Medulla oblongata (tissue), 1 donor: ENCODE results near the gene THSD4.
"Not testable (repeated sequence)": the region's sequence is repeated elsewhere in the genome, so short reads cannot be mapped to it uniquely, and the experiment has no call there.

Experiments used
- DNase-seq: peaks from one replicate; pipeline ENCODE4 v3.0.0-alpha.2; 2015; ENCODE audit errors: extremely low spot score

Gene THSD4

DNA sequence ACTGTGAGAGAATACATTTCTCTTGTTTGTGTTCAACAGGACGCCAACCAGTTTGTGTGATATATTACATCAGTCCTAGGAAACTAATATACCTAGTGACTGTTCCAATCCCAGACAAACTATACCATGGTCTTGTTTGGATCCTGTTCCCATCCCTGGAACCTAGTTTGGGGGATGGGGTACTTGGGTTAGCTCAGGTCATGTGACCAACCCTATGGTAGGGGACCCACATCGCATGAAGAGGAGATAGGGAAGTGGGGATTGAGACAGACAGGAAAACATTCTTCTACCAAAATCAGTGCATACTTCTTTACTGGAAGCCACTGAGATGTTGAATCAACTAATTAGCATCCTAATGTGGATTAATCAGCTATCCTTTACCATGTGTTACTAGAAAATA, 146.1 kb downstream of the THSD4 start:
- no peak for DNase-seq

DNA sequence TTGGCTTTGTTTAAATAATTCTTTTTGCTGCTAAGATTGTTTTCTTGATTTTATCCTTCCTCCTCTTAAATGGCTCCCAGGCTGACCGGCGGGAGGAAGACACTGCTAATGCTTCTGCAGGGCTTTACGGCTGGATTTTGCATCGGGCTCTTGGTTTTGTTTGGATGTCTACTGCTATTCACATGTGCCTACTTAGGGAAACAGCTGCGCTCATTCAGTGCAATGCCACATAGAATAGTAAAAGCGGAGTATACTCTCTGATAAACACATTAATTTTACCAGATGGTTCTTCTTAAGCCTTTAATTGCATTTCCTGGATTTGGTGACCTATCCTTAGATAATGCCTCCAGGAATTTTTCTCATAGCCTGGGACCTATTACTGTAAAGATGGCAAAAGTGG, 146.6 kb downstream of the THSD4 start:
- no peak for DNase-seq

DNA sequence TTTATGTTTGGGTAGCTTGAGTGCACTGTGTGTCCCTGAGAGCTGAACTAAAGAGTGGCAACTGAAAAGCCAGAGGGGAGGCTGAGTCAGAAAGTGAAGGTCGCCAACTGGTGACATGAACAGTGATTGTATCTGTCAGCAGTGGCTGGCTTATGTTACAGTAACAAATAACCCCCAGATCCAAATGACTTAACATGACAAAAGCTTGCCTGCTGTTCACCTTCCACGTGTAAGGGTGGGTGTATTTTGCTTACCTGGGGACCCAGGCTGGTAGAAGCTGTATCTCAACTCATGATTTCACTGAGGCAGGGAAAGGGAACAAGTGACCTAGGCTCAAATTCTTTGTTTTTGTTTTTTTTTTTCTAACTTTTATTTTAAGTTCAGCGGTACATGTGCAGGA, 147.3 kb downstream of the THSD4 start:
- DNase-seq = no peak

- DNase-seq = not testable (repeated sequence)
Measured at GRCh38 chr15:71265606-71266005, 150.3 kb downstream of the THSD4 start.

- no peak for DNase-seq
Measured at GRCh38 chr15:71271327-71271726, 156.1 kb downstream of the THSD4 start.

GRCh38 chr15:71272932-71273331, 157.7 kb downstream of the THSD4 start:
- no peak for DNase-seq

GRCh38 chr15:71273731-71274447, 158.6 kb downstream of the THSD4 start:
- no peak for DNase-seq

GRCh38 chr15:71274448-71274798, 159.2 kb downstream of the THSD4 start:
- DNase-seq = no peak

- DNase-seq = no peak
Measured at GRCh38 chr15:71275098-71275497, 159.8 kb downstream of the THSD4 start.

DNA sequence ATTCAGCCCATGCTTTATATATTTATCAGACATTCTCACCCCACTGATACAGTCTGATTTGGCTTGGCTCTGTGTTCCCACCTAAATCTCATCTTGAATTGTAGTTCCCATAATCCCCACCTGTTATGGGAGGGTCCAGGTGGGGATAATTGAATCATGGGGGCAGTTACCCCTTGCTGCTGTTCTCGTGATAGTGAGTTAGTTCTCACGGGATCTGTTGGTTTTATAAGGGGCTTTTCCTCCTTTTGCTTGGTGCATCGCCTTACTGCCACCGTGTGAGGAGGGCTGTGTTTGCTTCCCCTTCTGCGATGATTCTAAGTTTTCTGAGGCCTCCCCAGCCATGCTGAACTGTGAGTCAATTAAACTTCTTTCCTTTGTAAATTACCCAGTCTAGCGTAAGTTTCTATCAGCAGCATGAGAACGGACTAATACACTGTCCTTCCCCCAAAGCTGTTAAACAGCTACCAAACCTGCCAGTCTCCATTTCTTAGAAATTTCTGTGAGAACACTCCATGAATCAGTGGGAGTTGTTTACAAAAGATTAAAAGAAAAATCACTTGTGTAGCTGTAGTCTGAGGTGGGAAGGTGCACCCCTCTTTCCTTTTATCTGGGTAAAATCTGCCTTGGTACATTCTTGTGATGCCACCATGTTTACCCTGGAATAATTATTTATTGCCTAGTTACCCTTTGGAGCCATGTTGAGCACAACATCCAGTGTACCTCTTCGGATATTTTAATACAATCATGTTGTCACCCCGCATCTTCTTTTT, 160.5 kb downstream of the THSD4 start:
- no peak for DNase-seq

GRCh38 chr15:71276336-71276665, 161.0 kb downstream of the THSD4 start:
- no peak for DNase-seq

- DNase-seq = no peak
Measured at GRCh38 chr15:71278989-71279756, 163.9 kb downstream of the THSD4 start.

DNA sequence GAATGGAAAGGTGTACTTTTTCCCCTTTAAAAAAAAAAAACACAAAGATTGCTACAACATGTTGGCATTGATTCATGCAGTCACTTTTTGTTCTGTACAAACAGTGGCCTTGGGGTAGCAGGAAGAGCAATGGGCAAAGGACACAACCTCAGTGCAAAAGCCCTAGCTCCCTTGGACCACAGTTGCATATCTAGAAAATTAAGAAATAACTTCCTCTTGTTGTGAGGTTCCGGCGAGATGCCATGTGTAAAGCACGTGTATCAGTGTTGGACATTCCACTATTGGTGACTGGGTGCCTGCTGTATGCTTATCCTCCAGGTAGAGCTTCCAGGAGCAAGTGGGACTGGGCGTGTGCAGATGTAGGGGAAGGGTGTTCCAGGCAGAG, 164.5 kb downstream of the THSD4 start:
- no peak for DNase-seq

- no peak for DNase-seq
Measured at GRCh38 chr15:71280206-71280605, 164.9 kb downstream of the THSD4 start.

DNA sequence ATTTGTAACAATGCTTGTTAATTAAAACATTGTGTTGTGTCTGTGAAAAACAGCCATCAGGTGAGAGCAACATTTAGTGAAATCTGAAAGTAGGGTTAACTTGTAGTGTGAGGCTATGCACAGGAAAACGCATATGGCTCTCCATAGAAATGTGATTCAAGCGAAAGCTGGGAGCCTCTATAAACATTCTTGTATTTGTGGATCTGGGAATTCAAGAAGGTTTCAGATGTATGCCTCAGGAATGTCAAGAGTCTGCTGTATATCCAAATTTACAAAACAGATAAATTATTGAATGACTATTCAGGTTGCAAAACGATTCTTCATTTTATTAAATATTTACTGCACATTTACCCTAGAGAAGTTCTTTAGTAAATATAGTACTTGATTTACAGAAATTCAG, 166.0 kb downstream of the THSD4 start:
- no peak for DNase-seq

GRCh38 chr15:71282076-71282475, 166.8 kb downstream of the THSD4 start:
- DNase-seq = no peak

GRCh38 chr15:71288348-71288955, 173.2 kb downstream of the THSD4 start:
- DNase-seq = no peak

- no peak for DNase-seq
Measured at GRCh38 chr15:71290002-71290401, 174.7 kb downstream of the THSD4 start.

DNA sequence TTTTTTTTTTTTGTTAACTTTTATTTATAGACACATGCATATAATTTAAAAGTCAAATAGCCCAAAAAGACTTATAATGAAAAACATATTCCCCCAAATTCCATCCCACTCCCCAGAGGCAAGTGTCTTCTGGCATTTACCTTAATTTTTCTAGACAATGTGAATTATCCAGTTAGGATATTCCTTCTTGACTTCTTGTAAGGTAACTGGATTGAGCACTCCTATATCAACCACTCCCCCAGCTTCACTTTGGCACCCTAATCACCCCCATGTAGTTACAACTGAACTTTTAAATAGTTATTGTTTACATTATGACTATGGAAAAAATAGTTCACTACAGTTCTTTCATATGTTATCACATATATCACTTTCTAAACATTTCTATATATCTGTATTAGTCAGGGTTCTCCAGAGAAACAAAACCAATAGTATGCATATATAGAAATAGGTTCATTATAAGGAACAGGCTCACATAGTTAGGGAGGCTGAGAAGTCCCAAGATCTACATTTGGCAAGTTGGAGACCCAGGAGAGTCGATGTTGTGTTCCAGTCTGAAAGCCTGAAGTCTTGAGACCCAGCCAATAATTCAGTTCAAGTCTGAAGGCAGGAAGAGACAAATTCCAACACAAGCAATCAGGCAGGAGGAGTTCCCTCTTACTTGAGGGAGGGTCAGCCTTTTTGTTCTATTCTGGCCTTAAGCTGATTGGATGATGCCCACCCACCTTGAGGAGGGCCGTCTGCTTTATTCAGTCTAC, 175.8 kb downstream of the THSD4 start:
- DNase-seq = no peak

- DNase-seq = no peak
Measured at GRCh38 chr15:71291723-71292122, 176.5 kb downstream of the THSD4 start.

DNA sequence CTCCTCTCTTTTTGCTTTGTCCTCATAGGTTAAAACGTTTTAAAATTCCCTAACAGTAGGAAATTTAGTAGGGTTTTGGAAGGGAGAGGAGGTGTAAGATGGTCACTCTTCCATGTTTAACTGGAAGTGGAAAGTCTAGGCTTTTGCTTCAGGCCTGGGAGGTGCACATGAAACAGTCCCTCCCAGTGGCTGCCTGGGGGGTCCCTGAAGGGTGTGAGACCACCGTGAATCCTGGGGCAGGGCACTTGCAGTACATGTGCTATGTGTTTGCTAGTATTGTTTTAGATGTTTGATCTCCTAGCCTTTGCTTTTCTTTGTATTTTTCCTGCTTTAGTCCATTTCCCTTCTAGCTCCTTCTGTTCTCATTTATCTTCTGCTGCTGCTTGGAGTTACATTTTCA, 178.5 kb downstream of the THSD4 start:
- DNase-seq = no peak
